ENCODE data around the gene RAPGEF2. TPM values are rescaled to one million over a fixed set of nuclear protein-coding genes. Genes with fewer than 3 reads are reported as not detected.
A peak's percentile ranks its signal among the peaks of the same experiment; 100 is the strongest.

The RAPGEF2 gene
- 10 to 100 TPM; 38.9 to 51.4 TPM for total RNA-seq
- polyA plus RNA-seq (ENCODE audit: insufficient read depth, low read depth, low replicate concordance): 18.1 TPM
- long read RNA-seq, donor 1, partial matches to known transcripts: 17 of 17 reads
- long read RNA-seq, donor 1, other reads (novel, unspliced or antisense): 0 of 17 reads
- long read RNA-seq, donor 2, partial matches to known transcripts: 8 of 8 reads
- long read RNA-seq, donor 2, other reads (novel, unspliced or antisense): 0 of 8 reads

GRCh38 chr4:159102622-159103383, at the start of gene RAPGEF2:
Gene RAPGEF2, plus strand, starts transcription at chr4:159103079. Its CDS starts 1,084 bp downstream, at chr4:159104163.
- Histone ChIP-seq H3K4me1 (no peaks in the 10 kb centered on the region), H3K27ac (peak within 1 kb of the TSS; percentile 75 to 89), H3K27me3 (no peaks in the 10 kb centered on the region), H3K36me3 (ENCODE audit: low read depth, missing control alignments) (no peaks in the 10 kb centered on the region), H3K9me3 (no peaks in the 10 kb centered on the region), H3K4me3 (peak within 1 kb of the TSS; percentile 89 to 94)
- intact Hi-C loops (cut with DNase I; ENCODE audit: low total_unique reads): no loop called here
- peak; percentile 75 for TF ChIP-seq POLR2A (IDR thresholded peaks at IDR 0.05)
- no peak for TF ChIP-seq CTCF (IDR thresholded peaks at IDR 0.05)
- peak; percentile 95 for DNase-seq
- WGBS, 2 donors: 0% methylated on average over 24 to 50 of the region's 100 CpGs

GRCh38 chr4:159055833-159056232, 47.0 kb upstream of the RAPGEF2 start:
- DNase-seq: no peak
- no peaks in the 10 kb centered on the region for H3K4me1 ChIP-seq
- no peak overlapping the region for H3K27ac ChIP-seq
- no peak overlapping the region for H3K4me3 ChIP-seq
- no peaks in the 10 kb centered on the region for H3K36me3 ChIP-seq (ENCODE audit: low read depth, missing control alignments)
- H3K27me3 ChIP-seq: no peaks in the 10 kb centered on the region
- TF ChIP-seq CTCF (IDR thresholded peaks at IDR 0.05): no peak
- no peak for TF ChIP-seq POLR2A (IDR thresholded peaks at IDR 0.05)
- intact Hi-C loops (cut with DNase I; ENCODE audit: low total_unique reads): no loop called here
- 88 to 93% methylated on average over 2 of the region's 2 CpGs for WGBS, 2 donors
- no peaks in the 10 kb centered on the region for H3K9me3 ChIP-seq

- no peak for TF ChIP-seq CTCF (IDR thresholded peaks at IDR 0.05)
- TF ChIP-seq POLR2A (IDR thresholded peaks at IDR 0.05): no peak
- H3K36me3 ChIP-seq (ENCODE audit: low read depth, missing control alignments): no peaks in the 10 kb centered on the region
- no peaks in the 10 kb centered on the region for H3K4me1 ChIP-seq
- intact Hi-C loops (cut with DNase I; ENCODE audit: low total_unique reads): no loop called here
- H3K27me3 ChIP-seq: no peaks in the 10 kb centered on the region
- 82 to 83% methylated on average over 3 of the region's 3 CpGs for WGBS, 2 donors
- H3K9me3 ChIP-seq: no peaks in the 10 kb centered on the region
- no peak overlapping the region for H3K27ac ChIP-seq
- H3K4me3 ChIP-seq: no peak overlapping the region
- no peak for DNase-seq
Measured at GRCh38 chr4:159060161-159060560, 42.7 kb upstream of the RAPGEF2 start.

- Histone ChIP-seq H3K36me3 (ENCODE audit: low read depth, missing control alignments) (no peaks in the 10 kb centered on the region), H3K4me3 (no peak overlapping the region), H3K4me1 (no peaks in the 10 kb centered on the region), H3K27ac (no peak overlapping the region), H3K9me3 (no peaks in the 10 kb centered on the region), H3K27me3 (no peaks in the 10 kb centered on the region)
- TF ChIP-seq POLR2A (IDR thresholded peaks at IDR 0.05) (no peak), CTCF (IDR thresholded peaks at IDR 0.05) (no peak)
- intact Hi-C loops (cut with DNase I; ENCODE audit: low total_unique reads): no loop called here
- DNase-seq: no peak
- WGBS, 2 donors: 74% methylated on average over 2 of the region's 2 CpGs; no CpG with 5 or more reads in 1 of the 2 donors
Measured at GRCh38 chr4:159062381-159062780, 40.5 kb upstream of the RAPGEF2 start.

All from testis (tissue), 5 donors.